HCT116 (cell line): ENCODE measurements around the gene PLAAT2. TPM values are rescaled to one million over a fixed set of nuclear protein-coding genes. Genes with fewer than 3 reads are reported as not detected.
"Not testable (repeated sequence)": the region's sequence is repeated elsewhere in the genome, so short reads cannot be mapped to it uniquely, and the experiment has no call there.

Experiments
- ATAC-seq: fragments of 200-7000 bp; cut with Tn5 transposase; 2 replicates; pipeline ENCODE4 v1.9.1; 2020; ENCODE audit warnings: mild to moderate bottlenecking, moderate library complexity
- BruUV-seq: library from RNA; stranded (reverse); fragments of 400-500 nt; replicated peaks from 2 replicates; lab custom pipeline; 2021; lab: Mats Ljungman, UMichigan
- CTCF ChIA-PET: fragments of 300-600 bp; sonication (Branson Sonifier 250); formaldehyde crosslinking; loops from one replicate; lab custom pipeline; 2021; ENCODE audit warnings: antibody characterized with exemption; lab: Charles Lee
- POLR2A ChIA-PET: fragments of 300-600, 350-600 bp; sonication (Branson Sonifier 250); formaldehyde crosslinking; loops from one replicate; lab custom pipeline; 2021; ENCODE audit warnings: antibody characterized with exemption; lab: Charles Lee
- RAD21 ChIA-PET, 2 experiments: fragments of 300-600 bp; sonication (Branson Sonifier 250); formaldehyde crosslinking; loops; one replicate each; lab custom pipeline; 2023; ENCODE audit warnings: low total read pairs in 2 of 2; ENCODE audit not compliant: uncharacterized antibody in 2 of 2, unreplicated experiment in 2 of 2, low non-redundant PET in 1 of 2; lab: Charles Lee
- DNase-seq: peaks from one replicate; pipeline ENCODE4 v3.0.0-alpha.2; 2010; ENCODE audit warnings: low read depth, low spot score
- H2AFZ ChIP-seq: fragments of 200-600 bp; shearing (Covaris generic), sonication (generic); 2 replicates; pipeline ENCODE4 v1.6.1; 2017; ENCODE audit warnings: low read depth, mixed run types, mixed read lengths, antibody characterized with exemption, low read length; ENCODE audit not compliant: poor library complexity, severe bottlenecking
- H3K27ac ChIP-seq: 2 replicates; pipeline ENCODE4 v1.5.1; 2012; ENCODE audit warnings: low read depth, low read length
- H3K27me3 ChIP-seq: fragments of 200-600 bp; sonication (generic); 2 replicates; pipeline ENCODE4 v1.6.1; 2016; ENCODE audit warnings: mixed run types, low read length, mixed read lengths; ENCODE audit not compliant: insufficient read depth
- H3K36me3 ChIP-seq, 2 experiments: fragments of 200-500 bp in 1 of 2; fragments of 200-600 bp in 1 of 2; sonication (Bioruptor generic) in 1 of 2; sonication (generic) in 1 of 2; 2 replicates each; pipeline versions ENCODE4 v1.5.1 to v1.6.1; 2014 to 2016; ENCODE audit warnings: low read length in 2 of 2, inconsistent platforms in 1 of 2, mixed read lengths in 1 of 2, mixed run types in 1 of 2; ENCODE audit not compliant: insufficient read depth in 2 of 2, control insufficient read depth in 1 of 2
- H3K4me1 ChIP-seq, 2 experiments: fragments of 200-600 bp in 1 of 2; sonication (generic) in 1 of 2; 2 replicates each; pipeline versions ENCODE4 v1.5.1 to v1.6.1; 2012 to 2017; ENCODE audit warnings: low read length in 2 of 2, inconsistent platforms in 1 of 2, mild to moderate bottlenecking in 1 of 2, mixed read lengths in 1 of 2, mixed run types in 1 of 2, moderate library complexity in 1 of 2; ENCODE audit not compliant: insufficient read depth in 2 of 2, control insufficient read depth in 1 of 2
- H3K4me2 ChIP-seq: fragments of 200-600 bp; sonication (generic); 2 replicates; pipeline ENCODE4 v1.6.1; 2017; ENCODE audit warnings: mixed run types, low read length, mixed read lengths
- H3K4me3 ChIP-seq, 2 experiments: fragments of 200-600 bp in 1 of 2; sonication (generic) in 1 of 2; replicated peaks in 1 of 2; 2 replicates each; pipeline ENCODE4 v1.5.1; 2011 to 2016; ENCODE audit warnings: low read length in 2 of 2, control low read depth in 1 of 2, low read depth in 1 of 2, mild to moderate bottlenecking in 1 of 2, mixed read lengths in 1 of 2, mixed run types in 1 of 2
- H3K79me2 ChIP-seq: fragments of 200-600 bp; sonication (generic); 2 replicates; pipeline ENCODE4 v1.6.1; 2017; ENCODE audit warnings: mild to moderate bottlenecking, mixed run types, low read length, moderate library complexity, mixed read lengths; ENCODE audit not compliant: insufficient read depth
- H3K9ac ChIP-seq: fragments of 200-600 bp; sonication (generic); 2 replicates; pipeline ENCODE4 v1.6.1; 2016; ENCODE audit warnings: low read length, mixed read lengths
- H3K9me2 ChIP-seq: fragments of 200-600 bp; sonication (generic), shearing (Covaris generic); 2 replicates; pipeline ENCODE4 v1.6.1; 2017; ENCODE audit warnings: mixed run types, mild to moderate bottlenecking, moderate library complexity; ENCODE audit not compliant: insufficient read depth
- H3K9me3 ChIP-seq, 2 experiments: fragments of 200-500 bp in 1 of 2; fragments of 200-600 bp in 1 of 2; sonication (Bioruptor generic) in 1 of 2; sonication (generic) in 1 of 2; 2 replicates each; pipeline ENCODE4 v1.6.1; 2014 to 2017; ENCODE audit warnings: low read length in 2 of 2, mixed read lengths in 2 of 2, inconsistent platforms in 1 of 2, low read depth in 1 of 2, mild to moderate bottlenecking in 1 of 2, mixed run types in 1 of 2, moderate library complexity in 1 of 2; ENCODE audit not compliant: control insufficient read depth in 1 of 2, insufficient read depth in 1 of 2
- H4K20me1 ChIP-seq: fragments of 200-600 bp; sonication (generic), shearing (Covaris generic); 2 replicates; pipeline ENCODE4 v1.6.1; 2017; ENCODE audit warnings: mixed run types, mild to moderate bottlenecking, moderate library complexity; ENCODE audit not compliant: insufficient read depth
- CBX3 ChIP-seq: IDR thresholded peaks from 2 replicates; pipeline ENCODE4 v1.6.1; 2012; ENCODE audit warnings: low read depth
- intact Hi-C: fragments of 100-400 bp; cut with micrococcal nuclease; formaldehyde crosslinking; loops from 2 replicates; pipeline ENCODE4 v1.10.0; 2022
- total RNA-seq: library from RNA; stranded (reverse); gene quantifications from one replicate; pipeline ENCODE4 v1.2.1, GENCODE V29; 2021; ENCODE audit not compliant: unreplicated experiment

The PLAAT2 gene
- total RNA-seq, 1 experiment from 2014 or later: not detected

- H3K36me3 ChIP-seq: no peaks in the 10 kb centered on the region
- ChIA-PET CTCF (no interaction called here), POLR2A (no interaction called here), RAD21 (no interaction called here)
- H3K9me3 ChIP-seq: no peaks in the 10 kb centered on the region
- no peak overlapping the region for H3K4me3 ChIP-seq
- no peak overlapping the region for H2AFZ ChIP-seq
- intact Hi-C loops: no loop called here
- no peaks in the 10 kb centered on the region for H3K9me2 ChIP-seq
- DNase-seq: no peak
- no peak for TF ChIP-seq CBX3
- BruUV-seq: no TSS peak
- H3K79me2 ChIP-seq: no peaks in the 10 kb centered on the region
- H3K4me1 ChIP-seq: no peaks in the 10 kb centered on the region
- H3K27ac ChIP-seq: no peak overlapping the region
- no peak overlapping the region for H3K9ac ChIP-seq
- no peak overlapping the region for H3K4me2 ChIP-seq
- ATAC-seq: no peak
- H4K20me1 ChIP-seq: no peaks in the 10 kb centered on the region
- no peaks in the 10 kb centered on the region; the same call in 1 of the 2 replicates for H3K27me3 ChIP-seq
Measured at GRCh38 chr11:63543711-63544110, 19.5 kb downstream of the PLAAT2 start.

GRCh38 chr11:63542506-63542905 lies 20.7 kb downstream of the PLAAT2 start:
- H3K9me2 ChIP-seq, POLR2A ChIA-PET, RAD21 ChIA-PET, H3K36me3 ChIP-seq, DNase-seq, H3K4me1 ChIP-seq, H2AFZ ChIP-seq, ATAC-seq, H3K9me3 ChIP-seq, H3K9ac ChIP-seq, BruUV-seq, H3K79me2 ChIP-seq, CTCF ChIA-PET, H3K27ac ChIP-seq, intact Hi-C loops, H3K27me3 ChIP-seq, H4K20me1 ChIP-seq, H3K4me2 ChIP-seq, H3K4me3 ChIP-seq: not testable (repeated sequence)
